Cortex of kidney (tissue), 1 donor: ENCODE data around the gene TMPRSS11B.
"Not testable (repeated sequence)": the region's sequence is repeated elsewhere in the genome, so short reads cannot be mapped to it uniquely, and the experiment has no call there.

Experiments
- DNase-seq: peaks from one replicate; lab custom pipeline; 2025; lab: John Stamatoyannopoulos, UW

The TMPRSS11B gene

DNA sequence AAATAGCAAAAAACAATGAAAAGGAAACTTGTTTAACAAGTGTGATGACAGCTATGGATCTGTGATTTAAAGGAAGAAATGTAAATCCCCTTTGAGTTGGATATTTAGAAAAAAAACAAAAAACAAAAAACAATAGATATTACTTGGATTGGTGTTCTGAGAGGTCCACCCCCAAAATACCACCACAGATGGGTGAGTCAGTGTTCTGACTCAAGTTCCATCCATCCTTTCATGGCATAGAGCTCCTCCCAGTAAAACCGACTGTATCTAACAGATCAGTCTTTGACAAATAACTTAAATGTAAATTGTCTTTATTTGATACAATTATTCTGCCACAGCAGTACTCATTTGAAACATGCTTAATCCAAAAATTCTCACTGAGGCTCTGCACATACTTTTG lies 27.4 kb downstream of the TMPRSS11B start:
- no peak for DNase-seq

DNA sequence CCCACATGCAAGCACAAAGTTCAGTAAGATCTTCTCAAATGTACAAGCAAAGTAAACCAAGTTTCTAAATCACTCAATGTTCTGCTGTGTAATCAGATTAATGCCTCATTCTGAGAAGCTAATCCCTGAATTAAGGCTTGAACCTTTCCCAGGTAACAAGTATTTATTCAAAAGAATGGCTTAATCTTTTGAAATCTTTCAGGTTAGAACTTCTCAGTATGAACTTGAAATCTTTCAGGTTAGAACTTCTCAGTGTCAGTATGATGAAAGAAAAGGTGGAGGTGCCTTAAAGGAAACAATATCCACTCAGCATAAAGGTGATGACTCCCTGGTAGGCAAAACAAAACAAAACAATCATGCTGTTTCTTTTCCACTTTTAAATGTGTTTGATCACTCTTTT lies 29.0 kb downstream of the TMPRSS11B start:
- DNase-seq: no peak

DNA sequence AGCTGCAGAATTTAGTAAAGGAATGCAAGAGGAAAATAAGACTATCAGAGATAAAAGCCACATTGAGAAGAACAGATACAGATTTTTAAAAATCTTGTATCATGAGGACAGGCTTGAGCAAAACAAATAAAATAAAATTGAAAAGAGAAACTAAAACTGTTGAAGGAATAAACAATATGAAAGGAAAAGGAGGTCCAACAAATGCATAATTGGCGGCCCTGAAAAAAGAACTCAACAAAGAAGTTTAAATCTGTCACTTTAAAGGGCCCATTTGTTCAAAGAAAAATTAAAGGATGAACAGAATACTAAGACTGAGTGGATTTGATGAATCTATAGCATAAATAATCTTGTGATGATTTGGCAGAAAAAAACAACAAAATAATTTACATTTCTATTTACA lies 36.5 kb downstream of the TMPRSS11B start:
- no peak for DNase-seq

DNA sequence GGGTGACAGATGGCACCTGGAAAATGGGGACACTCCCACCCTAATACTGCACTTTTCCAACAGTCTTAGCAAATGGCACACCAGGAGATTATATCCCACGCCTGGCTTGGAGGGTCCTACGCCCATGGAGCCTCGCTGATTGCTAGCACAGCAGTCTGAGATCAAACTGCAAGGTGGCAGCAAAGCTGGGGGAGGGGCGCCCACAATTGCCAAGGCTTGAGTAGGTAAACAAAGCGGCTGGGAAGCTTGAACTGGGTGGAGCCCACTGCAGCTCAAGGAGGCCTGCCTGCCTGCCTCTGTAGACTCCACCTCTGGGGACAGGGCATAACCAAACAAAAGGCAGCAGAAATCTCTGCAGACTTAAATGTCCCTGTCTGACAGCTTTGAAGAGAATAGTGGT lies 51.2 kb downstream of the TMPRSS11B start:
- not testable (repeated sequence) for DNase-seq

DNA sequence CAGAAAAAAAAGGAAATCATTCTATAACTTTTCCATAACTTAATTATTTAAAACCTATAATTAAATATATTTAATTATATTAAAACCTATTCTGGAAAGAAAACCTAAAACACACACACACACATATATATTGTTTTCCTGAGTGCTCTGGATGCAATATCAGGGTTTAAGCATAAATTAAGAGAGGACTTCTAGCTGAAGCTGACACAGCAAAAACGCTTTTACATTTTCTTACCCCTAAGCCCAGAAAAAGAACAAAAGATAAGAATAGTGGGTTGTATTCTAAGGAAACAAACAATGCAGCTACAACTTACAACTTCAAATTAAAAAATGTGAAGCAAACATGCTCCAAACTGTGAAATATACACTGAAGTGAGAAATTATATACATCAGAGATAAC lies 52.3 kb downstream of the TMPRSS11B start:
- DNase-seq: no peak

DNA sequence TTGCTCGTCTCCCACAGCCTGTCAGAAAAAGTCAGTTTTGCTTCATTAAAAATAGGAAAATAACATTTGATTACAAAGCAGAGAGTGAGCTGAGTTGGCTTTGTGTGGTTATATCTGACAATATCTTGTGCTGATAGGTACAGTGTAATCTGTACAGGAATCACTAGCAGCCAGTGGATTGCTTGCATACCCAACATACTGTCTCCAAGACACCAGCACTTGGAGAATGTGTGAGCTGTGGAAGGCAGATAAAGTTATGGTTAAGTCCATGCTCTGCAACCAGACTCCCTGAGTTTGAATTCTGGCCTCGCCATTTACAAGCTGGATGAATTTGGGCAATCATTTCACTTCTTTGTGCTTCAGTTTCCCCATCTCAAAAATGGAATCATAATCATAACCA lies 58.3 kb downstream of the TMPRSS11B start:
- no peak for DNase-seq

DNA sequence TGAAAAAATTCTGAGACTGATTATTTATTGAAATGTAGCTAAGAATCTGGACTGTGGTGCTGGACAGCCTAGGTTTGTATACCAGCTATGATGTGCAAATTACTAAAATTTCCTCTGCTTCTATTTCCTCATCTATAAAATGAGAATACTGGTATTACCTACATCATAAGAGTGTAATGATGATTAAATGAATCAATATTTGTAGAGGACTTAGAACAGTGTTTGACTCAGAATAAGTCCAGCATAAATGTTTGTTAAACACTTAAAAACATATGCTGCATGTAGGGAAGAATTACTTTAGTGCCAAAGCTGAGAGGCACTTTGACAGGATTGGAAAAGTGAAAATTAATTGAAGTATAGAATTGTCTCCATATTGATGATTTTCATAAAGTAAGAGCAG lies 60.6 kb downstream of the TMPRSS11B start:
- no peak for DNase-seq

DNA sequence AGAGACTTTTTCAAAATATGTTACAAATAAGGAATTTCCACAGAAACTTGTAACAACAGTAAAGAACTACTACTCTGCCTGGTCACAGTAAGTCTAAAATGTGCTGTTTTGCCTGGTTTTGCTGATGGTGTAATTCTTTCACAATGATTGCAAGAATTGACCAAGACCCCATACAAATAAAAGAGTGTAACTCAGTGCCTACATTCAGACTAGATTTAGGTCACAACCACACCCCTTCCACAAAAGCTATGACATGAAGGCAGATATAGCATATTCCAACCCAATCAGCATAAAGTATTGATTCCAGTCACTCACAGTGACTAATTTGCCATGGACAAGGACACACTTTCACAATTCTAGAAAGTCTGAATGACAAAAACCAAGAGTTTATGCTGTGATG lies 62.1 kb downstream of the TMPRSS11B start:
- no peak for DNase-seq

DNA sequence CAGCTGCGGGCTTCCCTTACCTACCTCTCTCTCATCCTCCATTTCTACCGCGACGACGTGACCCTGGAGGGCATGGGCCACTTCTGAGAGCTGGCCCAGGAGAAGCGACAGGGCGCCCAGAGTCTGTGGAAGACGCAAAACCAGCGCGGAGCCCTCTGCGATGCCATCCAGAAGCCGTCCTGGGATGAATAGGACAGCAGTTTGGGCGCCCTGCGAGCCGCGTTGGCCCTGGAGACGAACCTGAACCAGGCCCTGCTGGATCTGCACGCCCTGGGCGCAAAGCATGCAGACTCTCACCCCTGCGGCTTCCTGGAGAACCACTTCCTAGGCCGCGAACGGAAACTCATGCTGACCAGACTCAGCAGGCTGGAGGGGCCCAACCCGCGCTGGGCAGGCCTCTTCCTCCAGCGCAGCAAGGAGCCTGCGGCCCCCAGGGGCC lies 63.1 kb downstream of the TMPRSS11B start:
- no peak for DNase-seq

DNA sequence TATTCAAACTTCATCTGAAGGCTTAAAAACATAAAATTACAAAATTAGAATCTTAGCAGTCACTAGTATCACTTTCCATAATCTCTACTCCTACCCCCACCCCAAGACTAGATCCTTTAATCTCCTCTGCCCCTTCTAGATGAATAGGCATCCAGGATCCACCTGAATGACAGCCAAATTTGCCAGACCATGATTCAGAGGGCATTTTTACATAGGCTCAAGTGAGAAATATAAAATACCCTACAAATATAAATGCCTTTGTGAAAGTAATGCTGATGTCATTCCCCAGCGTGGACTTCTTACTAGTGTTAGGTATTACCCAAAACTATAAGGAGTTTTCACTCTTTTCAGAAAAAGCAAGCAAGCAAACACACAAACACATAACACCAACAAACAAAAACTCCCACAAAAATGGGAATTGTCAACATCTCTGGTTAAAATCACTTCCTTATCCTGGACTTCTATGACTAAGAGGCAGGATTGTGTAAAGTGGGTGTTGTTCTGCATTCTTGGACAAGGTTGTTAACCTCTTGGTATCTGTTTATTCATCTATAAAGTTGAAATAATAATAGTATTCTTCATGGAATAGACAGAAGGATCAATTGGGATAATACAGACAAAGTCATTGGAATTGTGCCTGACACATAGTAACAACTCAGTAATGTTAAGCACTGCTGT lies 64.5 kb downstream of the TMPRSS11B start:
- no peak for DNase-seq

DNA sequence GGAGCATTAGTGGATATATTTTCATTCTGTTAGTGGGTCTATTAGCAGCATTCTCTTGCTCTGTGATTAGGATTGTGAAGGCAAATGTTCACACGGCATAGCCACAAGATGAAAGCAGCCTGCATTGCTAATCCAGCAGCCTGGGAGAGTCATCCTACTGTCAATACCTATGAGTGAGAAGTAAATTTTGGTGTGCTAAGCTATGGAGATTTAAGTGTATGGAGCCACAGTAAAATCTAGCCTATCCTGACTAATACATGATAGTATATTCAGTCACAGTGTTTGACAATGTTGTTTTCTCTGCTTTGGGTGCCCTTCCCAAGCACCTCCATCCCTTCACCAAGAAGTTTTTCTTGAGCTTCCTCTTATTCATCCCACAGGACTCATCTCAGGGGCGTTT lies 68.6 kb downstream of the TMPRSS11B start:
- DNase-seq: no peak
